Keratinocyte (primary cell): ENCODE data around the gene RMDN3. TPM values are rescaled to one million over a fixed set of nuclear protein-coding genes. Genes with fewer than 3 reads are reported as not detected.

Experiments
- DNase-seq: peaks from one replicate; pipeline ENCODE4 v3.0.0-alpha.2; 2011; ENCODE audit warnings: low read depth, missing footprints, low spot score
- FAIRE-seq: peaks from 2 replicates; lab custom pipeline; 2011; peaks lifted over from hg19 to GRCh38; lab: Jason Lieb, UNC
- H2AFZ ChIP-seq: 2 replicates; pipeline ENCODE4 v1.6.0; 2012; ENCODE audit warnings: low read length, control low read depth, inconsistent platforms; ENCODE audit not compliant: control insufficient read depth
- H3K27ac ChIP-seq: 2 replicates; pipeline ENCODE4 v1.5.1; 2011; ENCODE audit warnings: low read length; ENCODE audit not compliant: control insufficient read depth, insufficient read depth
- H3K27me3 ChIP-seq: 3 replicates; pipeline ENCODE4 v1.6.0; 2011; ENCODE audit warnings: low read length; ENCODE audit not compliant: control insufficient read depth, insufficient read depth; ENCODE audit errors: extremely low read depth
- H3K36me3 ChIP-seq, 2 experiments: 2 replicates in 1 of 2; 3 replicates in 1 of 2; pipeline ENCODE4 v1.5.1; 2011; ENCODE audit warnings: low read length in 2 of 2, mild to moderate bottlenecking in 1 of 2; ENCODE audit not compliant: control insufficient read depth in 2 of 2, insufficient read depth in 2 of 2; ENCODE audit errors: extremely low read depth in 1 of 2
- H3K4me1 ChIP-seq: 3 replicates; pipeline ENCODE4 v1.5.1; 2011; ENCODE audit warnings: low read length; ENCODE audit not compliant: control insufficient read depth, insufficient read depth; ENCODE audit errors: extremely low read depth
- H3K4me2 ChIP-seq: 3 replicates; pipeline ENCODE4 v1.6.0; 2011; ENCODE audit warnings: low read depth, low read length; ENCODE audit not compliant: control insufficient read depth, insufficient read depth; ENCODE audit errors: extremely low read depth
- H3K4me3 ChIP-seq, 3 experiments: fragments of 200-600 bp in 1 of 3; sonication (generic) in 1 of 3; 2 replicates in 2 of 3; 3 replicates in 1 of 3; pipeline ENCODE4 v1.5.1; 2011 to 2016; ENCODE audit warnings: low read length in 3 of 3, mild to moderate bottlenecking in 3 of 3, control low read depth in 2 of 3, inconsistent platforms in 1 of 3, low read depth in 1 of 3, mixed read lengths in 1 of 3, mixed run types in 1 of 3, moderate library complexity in 1 of 3; ENCODE audit not compliant: control insufficient read depth in 2 of 3, insufficient read depth in 2 of 3; ENCODE audit errors: extremely low read depth in 1 of 3
- H3K79me2 ChIP-seq: 2 replicates; pipeline ENCODE4 v1.6.0; 2012; ENCODE audit warnings: low read length; ENCODE audit not compliant: control insufficient read depth, insufficient read depth
- H3K9ac ChIP-seq: 3 replicates; pipeline ENCODE4 v1.6.0; 2011; ENCODE audit warnings: low read length; ENCODE audit not compliant: control insufficient read depth, insufficient read depth; ENCODE audit errors: extremely low read depth
- H3K9me1 ChIP-seq: 3 replicates; pipeline ENCODE4 v1.6.0; 2011; ENCODE audit warnings: low read length; ENCODE audit not compliant: control insufficient read depth, insufficient read depth; ENCODE audit errors: extremely low read depth
- H3K9me3 ChIP-seq: 2 replicates; pipeline ENCODE4 v1.5.1; 2012; ENCODE audit warnings: low read depth, low read length; ENCODE audit not compliant: control insufficient read depth
- H4K20me1 ChIP-seq: 3 replicates; pipeline ENCODE4 v1.6.0; 2011; ENCODE audit warnings: low read length; ENCODE audit not compliant: control insufficient read depth, insufficient read depth; ENCODE audit errors: extremely low read depth
- CTCF ChIP-seq, 3 experiments: IDR thresholded peaks in 1 of 3; conservative IDR thresholded peaks in 1 of 3; optimal IDR thresholded peaks in 1 of 3; 2 replicates in 2 of 3; 3 replicates in 1 of 3; pipeline versions ENCODE3 to v1.5.1; 2011; ENCODE audit warnings: low read length in 3 of 3, mild to moderate bottlenecking in 3 of 3, moderate library complexity in 2 of 3, control low read depth in 1 of 3, inconsistent platforms in 1 of 3; ENCODE audit not compliant: insufficient read depth in 2 of 3; ENCODE audit errors: extremely low read depth in 1 of 3
- EZH2 ChIP-seq: IDR thresholded peaks from one replicate; pipeline ENCODE4 v1.6.1; 2012; ENCODE audit warnings: inconsistent platforms, mild to moderate bottlenecking, low read length, moderate library complexity
- dilution Hi-C: fragments of 300-500 bp; cut with MboI; formaldehyde crosslinking; loops from one replicate; pipeline ENCODE4 v1.7.0; 2020; ENCODE audit warnings: low sequenced_read_pairs; ENCODE audit not compliant: extremely low pct_ligation_motif_present
- polyA plus RNA-seq, 5 experiments: library from polyadenylated mRNA; depleted of rRNA in 3 of 5; stranded (reverse) in 3 of 5; stranded (forward) in 1 of 5; unstranded in 1 of 5; fragments of >200 nt; gene quantifications; 1 replicate in 1 of 5; 2 replicates in 3 of 5; 3 replicates in 1 of 5; pipeline versions ENCODE4 v1.2.1 to v1.2.3, GENCODE V29; 2011 to 2012; ENCODE audit warnings: missing spikeins in 2 of 5, low read depth in 1 of 5, low replicate concordance in 1 of 5

Gene RMDN3
- polyA plus RNA-seq, 1 donor (not counting 4 experiments of a cell fraction or from before 2014, with no cell fraction given) = 23.0 TPM

GRCh38 chr15:40773496-40773895, 18.4 kb upstream of the RMDN3 start:
- dilution Hi-C loops = no loop called here
- Histone ChIP-seq H3K27ac (no peak overlapping the region), H3K9ac (no peak overlapping the region), H3K9me3 (no peaks in the 10 kb centered on the region), H3K9me1 (no peaks in the 10 kb centered on the region), H2AFZ (no peak overlapping the region), H3K27me3 (no peaks in the 10 kb centered on the region), H3K79me2 (no peaks in the 10 kb centered on the region), H4K20me1 (no peaks in the 10 kb centered on the region), H3K36me3 (peaks cover 31 to 32% of the 10 kb centered on the region in 2 experiments), H3K4me2 (no peak overlapping the region), H3K4me1 (peaks cover 34% of the 10 kb centered on the region), H3K4me3 (no peak overlapping the region)
- FAIRE-seq (no peak), DNase-seq (no peak)
- no peak for TF ChIP-seq CTCF (optimal IDR thresholded peaks at IDR 0.05 in 1 of 3, IDR thresholded peaks at IDR 0.05 in 1 of 3, conservative IDR thresholded peaks at IDR 0.05 in 1 of 3; ENCODE audit: extremely low read depth in 1 of 3, insufficient read depth in 2 of 3, low read length in 3 of 3)
- TF ChIP-seq EZH2 = no peak

GRCh38 chr15:40772014-40772413, 17.0 kb upstream of the RMDN3 start:
- no peak overlapping the region for H3K4me2 ChIP-seq
- no peak for TF ChIP-seq EZH2
- TF ChIP-seq CTCF (optimal IDR thresholded peaks at IDR 0.05 in 1 of 3, IDR thresholded peaks at IDR 0.05 in 1 of 3, conservative IDR thresholded peaks at IDR 0.05 in 1 of 3; ENCODE audit: extremely low read depth in 1 of 3, insufficient read depth in 2 of 3, low read length in 3 of 3) = no peak
- dilution Hi-C loops = no loop called here
- peaks cover 30 to 33% of the 10 kb centered on the region in 2 experiments for H3K36me3 ChIP-seq
- no peak for DNase-seq
- no peak overlapping the region for H2AFZ ChIP-seq
- H3K79me2 ChIP-seq = no peaks in the 10 kb centered on the region
- peaks cover 42% of the 10 kb centered on the region for H3K4me1 ChIP-seq
- no peak overlapping the region for H3K9ac ChIP-seq
- peaks cover 2% of the 10 kb centered on the region for H3K9me1 ChIP-seq
- H4K20me1 ChIP-seq = no peaks in the 10 kb centered on the region
- no peaks in the 10 kb centered on the region for H3K9me3 ChIP-seq
- no peaks in the 10 kb centered on the region for H3K27me3 ChIP-seq
- FAIRE-seq = no peak
- H3K27ac ChIP-seq = no peak overlapping the region
- H3K4me3 ChIP-seq = no peak overlapping the region
